IMR-90 (cell line): ENCODE data around the gene FAM83F.

Source experiments
- BHLHE40 ChIP-seq: fragments of 150-350 bp; IDR thresholded peaks from 2 replicates; pipeline ENCODE4 v1.6.1; 2016; ENCODE audit warnings: mild to moderate bottlenecking, low read depth, low read length
- CEBPB ChIP-seq: IDR thresholded peaks from 2 replicates; pipeline ENCODE4 v1.6.1; 2012; ENCODE audit warnings: low read depth, low read length, improper control_type of control experiment
- CTCF ChIP-seq: conservative IDR thresholded peaks from 2 replicates; pipeline ENCODE4 v1.5.1; 2012; ENCODE audit warnings: mild to moderate bottlenecking, low read depth, low read length, improper control_type of control experiment
- FOS ChIP-seq: fragments of 150-350 bp; IDR thresholded peaks from 2 replicates; pipeline ENCODE4 v1.6.1; 2016; ENCODE audit warnings: low read depth, low read length
- MAZ ChIP-seq: IDR thresholded peaks from 2 replicates; pipeline ENCODE4 v1.6.1; 2012; ENCODE audit warnings: low read depth, mild to moderate bottlenecking, low read length, improper control_type of control experiment, moderate library complexity, borderline replicate concordance
- MXI1 ChIP-seq: IDR thresholded peaks from 2 replicates; pipeline ENCODE4 v1.6.1; 2012; ENCODE audit warnings: low read depth, mild to moderate bottlenecking, low read length, moderate library complexity, borderline replicate concordance
- POLR2A ChIP-seq: IDR thresholded peaks from 2 replicates; pipeline ENCODE4 v1.6.1; 2012; ENCODE audit warnings: mild to moderate bottlenecking, low read depth, low read length
- RAD21 ChIP-seq: IDR thresholded peaks from 2 replicates; pipeline ENCODE4 v1.6.1; 2012; ENCODE audit warnings: low read length, improper control_type of control experiment
- USF2 ChIP-seq: fragments of 150-350 bp; IDR thresholded peaks from 2 replicates; pipeline ENCODE4 v1.6.1; 2017; ENCODE audit warnings: mild to moderate bottlenecking, antibody characterized with exemption, low read length, low read depth

GRCh38 chr22:39994566-39995392, at the start of gene FAM83F:
- TF ChIP-seq CTCF (no peak), MAZ (no peak), RAD21 (no peak), POLR2A (no peak), CEBPB (no peak), MXI1 (no peak), BHLHE40 (no peak), USF2 (no peak), FOS (no peak)
